Endothelial cell of umbilical vein (primary cell): Measurements from ENCODE around the gene TIGD7. TPM values are rescaled to one million over a fixed set of nuclear protein-coding genes. Genes with fewer than 3 reads are reported as not detected.

ENCODE experiments used
- BruUV-seq: library from RNA; stranded (reverse); fragments of 400-500 nt; replicated peaks from 2 replicates; lab custom pipeline; 2021; lab: Mats Ljungman, UMichigan
- CTCF ChIA-PET: fragments of 300-600, 350-600 bp; sonication (Branson Sonifier 250); formaldehyde crosslinking; loops from one replicate; lab custom pipeline; 2021; ENCODE audit warnings: antibody characterized with exemption, inconsistent platforms; lab: Charles Lee
- POLR2A ChIA-PET: fragments of 300-600, 350-600 bp; sonication (Branson Sonifier 250); formaldehyde crosslinking; loops from one replicate; lab custom pipeline; 2021; ENCODE audit warnings: antibody characterized with exemption, inconsistent platforms; lab: Charles Lee
- DNase-seq: peaks from one replicate; pipeline ENCODE4 v3.0.0-alpha.2; 2011; ENCODE audit warnings: low read depth, low spot score
- FAIRE-seq: peaks from 2 replicates; lab custom pipeline; 2011; peaks lifted over from hg19 to GRCh38; lab: Jason Lieb, UNC
- H2AFZ ChIP-seq: 2 replicates; pipeline ENCODE4 v1.6.0; 2012; ENCODE audit warnings: low read depth, low read length, control low read depth, inconsistent platforms
- H3K27ac ChIP-seq: 2 replicates; pipeline ENCODE4 v1.5.1; 2011; ENCODE audit warnings: low read depth, mild to moderate bottlenecking, control low read depth, low read length, moderate library complexity; ENCODE audit not compliant: insufficient read depth
- H3K27me3 ChIP-seq, 2 experiments: 2 replicates each; pipeline versions ENCODE4 v1.6.0 to v1.6.1; 2011; ENCODE audit warnings: low read length in 2 of 2, mixed read lengths in 1 of 2; ENCODE audit not compliant: control insufficient read depth in 2 of 2, insufficient read depth in 2 of 2
- H3K36me3 ChIP-seq, 2 experiments: 2 replicates in 1 of 2; 3 replicates in 1 of 2; pipeline ENCODE4 v1.5.1; 2011; ENCODE audit warnings: low read length in 2 of 2, mild to moderate bottlenecking in 1 of 2, moderate library complexity in 1 of 2; ENCODE audit not compliant: control insufficient read depth in 2 of 2, insufficient read depth in 2 of 2; ENCODE audit errors: extremely low read depth in 1 of 2
- H3K4me1 ChIP-seq: 3 replicates; pipeline ENCODE4 v1.5.1; 2011; ENCODE audit warnings: mild to moderate bottlenecking, low read length; ENCODE audit not compliant: control insufficient read depth, insufficient read depth; ENCODE audit errors: extremely low read depth
- H3K4me2 ChIP-seq: 2 replicates; pipeline ENCODE4 v1.6.1; 2011; ENCODE audit warnings: low read length, control low read depth, mixed read lengths; ENCODE audit not compliant: insufficient read depth
- H3K4me3 ChIP-seq, 3 experiments: fragments of 200-600 bp in 1 of 3; sonication (generic), shearing (Covaris generic) in 1 of 3; replicated peaks in 1 of 3; 2 replicates each; pipeline ENCODE4 v1.5.1; 2011 to 2016; ENCODE audit warnings: control low read depth in 3 of 3, low read length in 3 of 3, mild to moderate bottlenecking in 2 of 3, inconsistent platforms in 1 of 3, low read depth in 1 of 3, moderate library complexity in 1 of 3; ENCODE audit not compliant: insufficient read depth in 1 of 3
- H3K79me2 ChIP-seq: 2 replicates; pipeline ENCODE4 v1.6.0; 2012; ENCODE audit warnings: low read length, inconsistent platforms; ENCODE audit not compliant: control insufficient read depth, insufficient read depth
- H3K9ac ChIP-seq: replicated peaks from 2 replicates; pipeline ENCODE3; 2011; ENCODE audit warnings: low read length, control low read depth; ENCODE audit not compliant: insufficient read depth; ENCODE audit errors: extremely low read depth
- H3K9me1 ChIP-seq: replicated peaks from 3 replicates; pipeline ENCODE4 v1.6.0; 2011; ENCODE audit warnings: mild to moderate bottlenecking, low read length; ENCODE audit not compliant: control insufficient read depth, insufficient read depth; ENCODE audit errors: extremely low read depth
- H3K9me3 ChIP-seq: replicated peaks from 2 replicates; pipeline ENCODE4 v1.5.1; 2012; ENCODE audit warnings: low read length, inconsistent platforms; ENCODE audit not compliant: control insufficient read depth, insufficient read depth
- H4K20me1 ChIP-seq: replicated peaks from 2 replicates; pipeline ENCODE3; 2011; ENCODE audit warnings: mild to moderate bottlenecking, low read length; ENCODE audit not compliant: control insufficient read depth, insufficient read depth; ENCODE audit errors: extremely low read depth
- CTCF ChIP-seq, 2 donors: IDR thresholded peaks; 1 replicate in 1 of 2; 2 replicates in 1 of 2; pipeline ENCODE4 v1.5.1; 2011; ENCODE audit warnings: low read length in 2 of 2, mild to moderate bottlenecking in 2 of 2, moderate library complexity in 2 of 2, control low read depth in 1 of 2, inconsistent platforms in 1 of 2, low read depth in 1 of 2; ENCODE audit not compliant: insufficient read depth in 1 of 2; ENCODE audit errors: extremely low read depth in 1 of 2
- EZH2 ChIP-seq: IDR thresholded peaks from 2 replicates; pipeline ENCODE4 v1.6.1; 2012; ENCODE audit warnings: borderline replicate concordance, low read depth, mild to moderate bottlenecking, moderate library complexity, low read length, inconsistent platforms; ENCODE audit not compliant: severe bottlenecking
- FOS ChIP-seq: IDR thresholded peaks from 2 replicates; pipeline ENCODE4 v1.6.1; 2011; ENCODE audit warnings: mild to moderate bottlenecking, low read length, moderate library complexity, borderline replicate concordance; ENCODE audit not compliant: insufficient read depth
- GATA2 ChIP-seq: IDR thresholded peaks from 2 replicates; pipeline ENCODE4 v1.7.0; 2011; ENCODE audit warnings: low read depth, mild to moderate bottlenecking, moderate library complexity, mixed read lengths, low read length; ENCODE audit not compliant: insufficient read length, insufficient read depth
- JUN ChIP-seq: IDR thresholded peaks from 2 replicates; pipeline ENCODE4 v1.6.1; 2011; ENCODE audit warnings: borderline replicate concordance, low read depth; ENCODE audit not compliant: insufficient read length, insufficient read depth
- MYC ChIP-seq: IDR thresholded peaks from one replicate; pipeline ENCODE4 v1.6.1; 2011; ENCODE audit warnings: mild to moderate bottlenecking, low read depth, low read length
- POLR2A ChIP-seq: IDR thresholded peaks from 2 replicates; pipeline ENCODE4 v1.6.1; 2012; ENCODE audit warnings: low read depth, mild to moderate bottlenecking, control low read depth, low read length
- POLR2AphosphoS5 ChIP-seq: IDR thresholded peaks from 2 replicates; pipeline ENCODE4 v1.6.1; 2012; ENCODE audit warnings: low read depth, mild to moderate bottlenecking, control low read depth, low read length, moderate library complexity; ENCODE audit not compliant: insufficient read depth
- dilution Hi-C: fragments of 300-500 bp; cut with MboI; formaldehyde crosslinking; loops from one replicate; pipeline ENCODE4 v1.15.0; 2019; ENCODE audit warnings: low sequenced_read_pairs; ENCODE audit not compliant: extremely low pct_ligation_motif_present
- intact Hi-C: fragments of 100-400 bp; cut with micrococcal nuclease; formaldehyde crosslinking; loops from one replicate; pipeline ENCODE4 v1.10.0; 2022
- polyA plus RNA-seq, 4 experiments: library from polyadenylated mRNA; depleted of rRNA in 3 of 4; stranded (reverse) in 3 of 4; unstranded in 1 of 4; fragments of >200 nt; gene quantifications; 2 replicates each; pipeline versions ENCODE4 v1.2.1 to v1.2.3, GENCODE V29; 2011 to 2012; ENCODE audit warnings: missing spikeins in 1 of 4
- total RNA-seq: library from RNA; stranded (reverse); gene quantifications from 2 replicates; pipeline ENCODE4 v1.2.3, GENCODE V29; 2021
- TF ChIP-seq, protein P1 (sequence below): IDR thresholded peaks from 2 replicates; pipeline ENCODE4 v1.6.1; 2011; ENCODE audit not compliant: insufficient read depth, insufficient read length

The TIGD7 gene
- total and polyA plus RNA-seq, 2 donors (not counting 3 experiments of a cell fraction or from before 2014, with no cell fraction given): 1.1 to 3.5 TPM

- Histone ChIP-seq H3K27me3 (peaks cover 0 to 4% of the 10 kb centered on the region in 2 experiments), H3K79me2 (no peaks in the 10 kb centered on the region), H3K4me1 (peaks cover 2% of the 10 kb centered on the region), H3K27ac (no peak overlapping the region), H3K36me3 (no peaks in the 10 kb centered on the region), H3K9me1 (no peaks in the 10 kb centered on the region), H3K4me2 (no peak overlapping the region), H3K4me3 (no peak overlapping the region), H2AFZ (no peak overlapping the region), H4K20me1 (no peaks in the 10 kb centered on the region), H3K9me3 (no peaks in the 10 kb centered on the region), H3K9ac (no peak overlapping the region)
- ChIA-PET CTCF (no interaction called here), POLR2A (no interaction called here)
- no peak for TF ChIP-seq EZH2
- TF ChIP-seq POLR2A: no peak
- no peak for FAIRE-seq
- intact Hi-C loops (no loop called here), dilution Hi-C loops (no loop called here)
- BruUV-seq: no TSS peak
- DNase-seq: no peak
Measured at GRCh38 chr16:3259836-3260235, 45.4 kb downstream of the TIGD7 start.

- no peaks in the 10 kb centered on the region for H3K36me3 ChIP-seq
- no peaks in the 10 kb centered on the region for H4K20me1 ChIP-seq
- H3K4me1 ChIP-seq: no peaks in the 10 kb centered on the region
- H3K9ac ChIP-seq: no peak overlapping the region
- no peaks in the 10 kb centered on the region for H3K79me2 ChIP-seq
- BruUV-seq: no TSS peak
- no peaks in the 10 kb centered on the region for H3K9me1 ChIP-seq
- DNase-seq (no peak), FAIRE-seq (no peak)
- H3K4me3 ChIP-seq: no peak overlapping the region
- CTCF ChIA-PET: no interaction called here
- POLR2A ChIA-PET: no interaction called here
- H3K4me2 ChIP-seq: no peak overlapping the region
- H3K9me3 ChIP-seq: no peaks in the 10 kb centered on the region
- TF ChIP-seq FOS (no peak), GATA2 (no peak), POLR2A (no peak), CTCF (IDR thresholded peaks at IDR 0.05; ENCODE audit: extremely low read depth in 1 of 2, insufficient read depth in 1 of 2, low read depth in 1 of 2, low read length in 2 of 2) (no peak), POLR2AphosphoS5 (no peak), EZH2 (no peak), MYC (no peak), JUN (no peak)
- TF ChIP-seq, protein P1, sequence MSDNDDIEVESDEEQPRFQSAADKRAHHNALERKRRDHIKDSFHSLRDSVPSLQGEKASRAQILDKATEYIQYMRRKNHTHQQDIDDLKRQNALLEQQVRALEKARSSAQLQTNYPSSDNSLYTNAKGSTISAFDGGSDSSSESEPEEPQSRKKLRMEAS: no peak
- peaks cover 0 to 4% of the 10 kb centered on the region in 2 experiments for H3K27me3 ChIP-seq
- no peak overlapping the region for H3K27ac ChIP-seq
- no peak overlapping the region for H2AFZ ChIP-seq
- intact Hi-C loops (no loop called here), dilution Hi-C loops (no loop called here)
Measured at GRCh38 chr16:3256866-3257465, 48.3 kb downstream of the TIGD7 start.
